ENCODE measurements around the gene ATXN7L2.

DNA sequence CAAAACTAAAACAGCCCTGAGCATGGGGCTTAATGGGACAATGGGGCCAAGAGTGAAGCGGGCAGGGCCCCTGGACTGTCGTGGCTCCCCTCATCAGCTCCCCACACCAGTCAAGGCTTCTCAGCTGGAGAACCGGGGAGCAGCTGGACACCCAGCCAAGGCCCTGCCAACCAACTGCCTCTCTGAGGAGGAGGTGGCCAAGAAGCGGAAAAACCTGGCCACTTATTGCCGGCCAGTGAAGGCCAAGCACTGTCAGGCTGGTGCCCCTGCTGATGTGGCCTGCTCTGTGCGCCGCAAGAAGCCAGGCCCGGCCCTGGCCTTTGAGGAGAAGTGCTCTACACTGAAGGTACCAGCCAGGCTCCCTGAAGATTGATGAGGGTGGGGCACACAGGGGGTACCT lies 7.7 kb downstream of the ATXN7L2 start:
- TF ChIP-seq CTCF (IDR thresholded peaks at IDR 0.05): no peak
- no peak for TF ChIP-seq ZFX (IDR thresholded peaks at IDR 0.05; ENCODE audit: borderline replicate concordance)

Measured in 22Rv1 (cell line).